Measurements from ENCODE around the gene PLK3. TPM values are rescaled to one million over a fixed set of nuclear protein-coding genes. Genes with fewer than 3 reads are reported as not detected.

PLK3 gene
- polyA plus RNA-seq, 2 donors: 23.1 to 58.1 TPM

DNA sequence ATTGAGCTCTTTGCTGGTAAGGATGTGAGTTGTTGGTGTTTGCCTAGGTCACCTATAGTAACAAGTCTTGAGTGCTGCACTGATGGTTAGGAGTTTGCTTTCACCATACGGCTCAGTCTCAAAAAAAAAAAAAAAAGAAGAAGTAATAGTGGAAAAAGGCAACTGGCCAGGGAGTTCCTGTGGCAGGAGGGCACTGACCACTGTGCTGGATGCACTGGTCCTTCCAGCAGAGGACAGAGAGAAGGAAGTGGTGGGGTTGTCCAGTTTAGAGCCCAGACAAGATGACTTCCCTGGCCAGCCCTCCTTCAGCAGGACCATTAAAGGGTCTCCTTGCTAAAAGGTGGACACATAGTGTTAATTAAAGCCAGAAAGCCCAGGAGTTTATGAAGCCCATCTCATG, 54.8 kb downstream of the PLK3 start:
- no peak overlapping the region for H3K27ac ChIP-seq (ENCODE audit: low read depth in 2 of 2, low read length in 1 of 2)
- H3K9me3 ChIP-seq (ENCODE audit: control insufficient read depth in 2 of 2, insufficient read depth in 1 of 2, low read depth in 1 of 2, low read length in 1 of 2): no peaks in the 10 kb centered on the region
- WGBS, 2 donors: 74 to 83% methylated on average over 1 of the region's 1 CpG
- no peaks in the 10 kb centered on the region for H3K4me1 ChIP-seq (ENCODE audit: control insufficient read depth in 2 of 2, insufficient read depth in 2 of 2, low read length in 1 of 2)
- H3K36me3 ChIP-seq (ENCODE audit: control insufficient read depth in 2 of 2, insufficient read depth in 2 of 2, low read length in 1 of 2): peaks cover 0 to 7% of the 10 kb centered on the region in 2 donors
- no peak overlapping the region for H3K4me3 ChIP-seq (ENCODE audit: low read depth in 1 of 2, low read length in 2 of 2)
- H3K27me3 ChIP-seq (ENCODE audit: control insufficient read depth in 1 of 2, insufficient read depth in 2 of 2, low read length in 2 of 2): no peaks in the 10 kb centered on the region

Other genes with a start within 250 kb of the PLK3 start
- 1 to 10 TPM; 3.5 to 5.0 TPM for gene TMEM53, start 125.9 kb upstream of the PLK3 start, polyA plus RNA-seq
- gene ARMH1, start 125.7 kb upstream of the PLK3 start, polyA plus RNA-seq: 1 to 10 TPM in 1 of 2 donors, under 1 TPM in 1; 0.71 to 1.1 TPM
- not detected for gene RNU5D-1, start 69.2 kb upstream of the PLK3 start, polyA plus RNA-seq
- 1 to 10 TPM; 4.5 to 9.4 TPM for gene KIF2C, start 60.5 kb upstream of the PLK3 start, polyA plus RNA-seq
- 1,000 to 10,000 TPM; 2,523 to 3,063 TPM for gene RPS8, start 24.8 kb upstream of the PLK3 start, polyA plus RNA-seq
- under 1 TPM; 0.11 to 0.26 TPM for gene BEST4, start 12.2 kb upstream of the PLK3 start, polyA plus RNA-seq
- gene DYNLT4, start 7.0 kb downstream of the PLK3 start, polyA plus RNA-seq: under 1 TPM; 0.14 to 0.26 TPM
- 1 to 10 TPM; 1.3 to 8.0 TPM for gene BTBD19, start 8.1 kb downstream of the PLK3 start, polyA plus RNA-seq
- under 1 TPM; 0.34 to 0.71 TPM for gene PTCH2, start 42.9 kb downstream of the PLK3 start, polyA plus RNA-seq
- 10 to 100 TPM in 1 of 2 donors, 1 to 10 TPM in 1; 8.3 to 19.1 TPM for gene EIF2B3, start 186.2 kb downstream of the PLK3 start, polyA plus RNA-seq
- 10 to 100 TPM; 25.1 to 38.6 TPM for gene HECTD3, start 210.9 kb downstream of the PLK3 start, polyA plus RNA-seq
- gene UROD, start 211.9 kb downstream of the PLK3 start, polyA plus RNA-seq: 10 to 100 TPM; 38.9 to 58.3 TPM